GM10847 (cell line): ENCODE results near the gene DTNBP1.

ENCODE experiments used
- POLR2A ChIP-seq: IDR thresholded peaks from 2 replicates; pipeline ENCODE4 v1.6.1; 2011; ENCODE audit not compliant: insufficient read length; ENCODE audit errors: extremely low read depth

Gene DTNBP1

DNA sequence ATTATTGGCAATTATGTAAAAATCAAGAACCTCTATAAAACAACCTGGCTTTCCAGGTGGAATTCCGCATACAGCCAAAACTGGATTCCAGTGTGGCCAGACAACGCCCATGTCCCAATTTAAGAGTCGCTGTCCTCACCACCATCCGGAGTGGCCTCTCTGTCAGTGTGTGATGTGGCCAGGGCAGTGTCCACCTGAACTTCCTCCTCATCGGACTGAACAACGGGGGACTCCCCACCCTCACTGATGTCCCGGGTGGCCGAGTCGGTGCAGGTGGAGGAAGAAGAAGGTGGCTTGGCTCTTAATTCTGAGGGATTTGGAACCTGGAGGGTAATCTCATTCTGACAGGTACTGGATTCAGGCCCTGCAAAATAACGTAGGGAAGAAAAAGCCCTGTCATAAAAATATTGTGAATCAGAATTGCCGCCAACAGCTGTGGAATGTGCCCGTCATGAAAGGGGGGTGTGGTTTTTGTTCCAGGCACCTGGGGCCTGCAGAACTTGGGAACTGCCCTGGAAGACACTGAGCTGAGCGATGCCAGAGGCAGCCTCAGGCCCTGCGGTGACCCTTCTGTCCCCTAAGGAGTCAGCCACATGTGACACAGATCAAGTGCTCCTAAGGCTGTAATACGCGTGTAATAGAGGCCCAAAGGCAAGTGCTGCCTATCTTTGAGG is 139.8 kb downstream of the DTNBP1 start:
- TF ChIP-seq POLR2A: no peak

DNA sequence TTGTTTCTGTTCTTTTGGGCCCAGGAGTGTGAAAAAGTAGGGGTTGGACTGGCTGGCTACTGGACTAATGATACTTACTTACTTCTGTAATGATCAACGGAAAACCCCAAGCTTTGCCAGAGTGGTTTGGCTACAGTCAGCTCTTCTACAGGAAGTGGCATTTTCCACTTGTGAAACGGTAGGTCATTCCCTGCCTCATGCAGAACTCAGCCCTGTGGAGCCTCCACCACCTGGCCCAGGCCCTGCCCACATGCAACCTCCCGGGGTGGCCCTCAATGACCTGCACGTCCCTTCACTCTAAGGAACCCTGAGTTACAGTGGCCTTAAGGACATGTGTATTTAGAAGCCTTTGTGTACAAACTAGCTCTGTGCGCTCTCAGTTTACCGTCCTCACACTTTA is 140.4 kb downstream of the DTNBP1 start:
- no peak for TF ChIP-seq POLR2A

DNA sequence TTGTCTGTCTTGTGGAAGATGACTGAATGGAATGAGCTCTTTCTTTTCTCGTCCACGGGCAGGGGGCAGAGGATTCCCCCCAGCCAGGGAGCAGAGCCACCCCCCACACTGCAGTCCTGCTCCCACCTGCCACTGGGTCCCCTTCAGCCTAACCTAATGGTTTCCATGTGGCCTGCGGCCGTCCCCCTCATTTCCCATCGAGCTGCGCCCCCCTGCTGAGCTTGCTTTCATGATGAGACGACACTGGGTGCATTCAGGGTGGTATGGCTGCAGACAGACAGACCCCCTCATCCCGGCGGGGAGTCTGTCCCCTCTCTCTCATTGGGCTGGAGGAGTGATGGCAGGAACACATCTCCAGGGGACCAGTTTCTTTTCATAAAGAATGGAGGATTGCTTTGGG is 140.8 kb downstream of the DTNBP1 start:
- no peak for TF ChIP-seq POLR2A

DNA sequence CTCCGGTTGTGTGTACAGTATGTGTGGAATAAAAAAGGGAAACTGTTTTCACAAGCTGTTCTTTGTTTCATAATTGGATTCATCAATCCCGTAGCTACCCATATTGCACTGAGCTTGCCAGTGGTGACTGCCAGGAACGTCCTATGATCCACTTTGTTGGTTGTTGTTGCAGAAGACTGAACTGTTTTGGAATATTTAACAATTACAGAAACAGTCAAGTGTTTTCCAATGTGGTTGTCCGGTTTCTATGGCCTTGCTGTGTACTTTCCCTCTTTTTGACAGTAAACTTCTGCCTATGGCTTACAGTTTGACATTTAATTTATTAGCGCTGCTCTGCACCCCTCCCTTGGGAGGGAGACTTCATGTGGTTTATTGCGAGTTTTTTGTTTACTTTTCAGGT is 141.2 kb downstream of the DTNBP1 start:
- no peak for TF ChIP-seq POLR2A

DNA sequence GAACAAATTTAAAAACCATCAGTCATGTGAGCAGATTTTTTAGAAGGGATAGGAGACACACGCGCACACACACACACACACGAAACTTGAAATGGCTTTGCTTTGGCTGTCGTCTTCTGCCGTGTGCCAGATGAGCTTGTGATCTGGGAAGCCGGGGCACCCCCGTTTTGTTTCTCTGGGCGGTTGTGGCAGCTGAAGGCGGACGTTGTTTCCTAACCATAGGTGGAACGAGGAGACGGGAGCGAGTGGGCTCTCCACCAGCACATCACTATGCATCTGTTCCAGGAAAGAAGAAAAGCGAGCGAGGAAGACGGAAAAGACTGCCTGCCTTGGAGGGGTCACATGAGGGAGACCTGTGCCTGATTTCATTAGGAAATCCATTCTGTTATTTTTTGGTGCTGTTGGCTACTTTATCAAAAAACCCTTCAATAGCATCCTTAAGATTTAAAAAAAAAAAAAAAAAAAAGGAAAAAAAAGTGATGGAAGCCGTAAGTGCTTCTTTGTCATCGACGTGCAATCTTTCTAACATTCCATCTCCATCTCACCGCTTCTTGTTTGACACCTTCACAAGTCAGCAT is 142.1 kb downstream of the DTNBP1 start:
- no peak for TF ChIP-seq POLR2A

DNA sequence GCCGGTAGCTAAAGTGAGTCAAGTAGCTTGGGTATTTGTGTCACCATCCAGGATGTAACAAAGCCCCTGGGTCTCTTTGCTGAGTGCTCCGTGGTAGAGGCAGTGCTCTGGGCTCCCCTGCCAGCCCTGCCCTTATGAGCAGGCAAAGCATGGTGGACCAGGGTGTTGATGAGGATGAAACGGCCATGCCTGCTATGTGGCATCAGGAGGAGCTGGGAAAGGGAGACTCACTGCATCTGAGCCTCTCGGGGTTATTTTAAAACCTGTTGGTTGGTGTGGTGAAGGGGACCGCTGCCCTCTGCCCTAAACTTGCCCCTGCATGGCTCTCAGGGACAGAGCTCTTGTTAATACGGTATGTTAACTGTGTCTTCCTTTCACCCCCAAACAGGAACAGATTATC is 143.1 kb downstream of the DTNBP1 start:
- no peak for TF ChIP-seq POLR2A

DNA sequence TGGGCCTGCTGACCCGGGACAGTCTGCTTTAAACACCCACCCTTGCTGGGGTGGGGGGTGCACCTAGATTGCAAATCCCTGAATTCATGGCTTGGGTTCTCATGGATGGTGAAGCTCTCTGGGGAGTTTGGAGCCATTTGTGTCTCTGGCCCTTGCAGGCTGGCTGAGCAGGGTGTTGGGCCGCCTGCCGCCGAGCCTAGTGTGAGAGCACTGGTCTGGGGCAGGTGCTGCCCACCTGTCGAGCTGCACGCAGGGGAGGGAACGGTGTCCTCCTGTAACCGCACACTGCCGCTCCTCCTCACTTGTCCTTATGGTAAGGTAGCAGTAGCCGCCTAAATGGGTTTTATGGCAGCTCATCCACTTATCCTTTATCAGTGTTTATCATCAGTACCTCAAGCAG is 143.9 kb downstream of the DTNBP1 start:
- TF ChIP-seq POLR2A: no peak

DNA sequence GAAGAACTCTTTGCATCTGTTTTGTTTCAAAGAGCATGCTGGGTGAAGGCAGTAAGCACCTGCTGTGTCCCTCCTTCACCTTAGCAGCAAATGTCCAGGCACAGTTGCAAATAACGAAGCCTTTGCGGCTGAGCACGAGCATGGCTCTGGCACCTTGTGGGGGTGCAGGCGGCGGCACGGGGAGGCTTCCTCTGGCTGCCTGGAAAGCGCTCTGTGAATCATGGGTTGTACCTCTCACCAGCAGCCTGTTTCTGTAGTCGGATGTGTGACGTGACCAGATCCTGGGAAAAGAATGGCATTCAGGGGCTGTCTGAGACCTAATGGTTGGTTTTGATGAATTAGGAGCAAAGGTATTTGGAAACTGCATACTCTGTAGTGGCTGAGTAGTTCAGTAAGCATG is 144.8 kb downstream of the DTNBP1 start:
- TF ChIP-seq POLR2A: no peak

DNA sequence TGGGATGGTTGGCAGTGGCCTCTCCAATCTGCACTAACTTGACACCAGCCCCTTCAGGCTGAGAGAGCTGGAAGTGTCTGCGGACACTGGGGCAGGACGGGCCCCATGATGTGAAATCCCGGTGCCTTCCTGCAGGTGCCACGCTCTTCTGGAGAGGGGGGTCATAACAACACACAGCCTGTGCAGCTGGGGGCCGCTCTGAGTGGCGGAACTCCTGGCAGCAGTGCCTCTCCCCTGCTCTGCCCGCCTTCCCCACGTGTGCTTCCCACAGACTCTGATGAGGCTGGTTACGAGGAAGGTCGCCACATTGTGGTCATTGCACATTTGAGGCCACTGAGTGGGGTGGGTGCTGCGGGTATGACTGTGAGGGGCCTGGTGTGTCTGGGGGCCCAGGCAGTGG is 145.2 kb downstream of the DTNBP1 start:
- no peak for TF ChIP-seq POLR2A

DNA sequence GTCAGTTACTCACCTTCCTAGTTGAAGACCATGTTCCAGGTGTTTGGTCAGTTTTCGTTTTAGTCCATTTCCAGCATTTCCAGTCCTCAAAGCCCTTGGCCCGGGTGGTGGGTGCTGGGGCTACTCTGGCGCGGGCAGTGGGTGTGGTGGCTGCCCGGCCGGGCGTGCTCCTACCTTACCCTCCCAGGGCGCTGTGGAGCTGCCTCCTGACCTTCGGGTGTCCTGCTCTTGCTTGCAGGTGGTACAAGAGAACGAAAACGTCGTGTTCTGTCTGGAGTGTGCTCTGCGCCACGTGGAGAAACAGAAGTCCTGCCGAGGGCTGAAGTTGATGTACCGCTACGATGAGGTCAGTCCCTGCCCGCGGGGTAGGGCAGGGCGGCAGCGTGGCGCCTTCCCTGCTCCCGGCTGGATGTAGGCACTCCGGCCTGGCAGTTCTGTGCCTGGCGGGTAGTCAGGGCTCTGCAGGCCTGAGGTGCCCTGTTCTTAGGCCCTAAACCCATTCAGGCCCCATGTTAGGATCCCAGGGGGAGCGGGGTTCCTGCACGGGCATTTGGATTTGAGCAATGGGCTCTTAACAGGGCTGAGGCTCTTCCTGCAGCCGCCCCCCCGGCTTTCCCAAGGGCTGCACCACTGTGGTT is 145.8 kb downstream of the DTNBP1 start:
- no peak for TF ChIP-seq POLR2A

- TF ChIP-seq POLR2A: no peak
Observed at GRCh38 chr6:15516378-15516777, 146.4 kb downstream of the DTNBP1 start.

- TF ChIP-seq POLR2A: no peak
Observed at GRCh38 chr6:15515660-15516375, 147.0 kb downstream of the DTNBP1 start.

DNA sequence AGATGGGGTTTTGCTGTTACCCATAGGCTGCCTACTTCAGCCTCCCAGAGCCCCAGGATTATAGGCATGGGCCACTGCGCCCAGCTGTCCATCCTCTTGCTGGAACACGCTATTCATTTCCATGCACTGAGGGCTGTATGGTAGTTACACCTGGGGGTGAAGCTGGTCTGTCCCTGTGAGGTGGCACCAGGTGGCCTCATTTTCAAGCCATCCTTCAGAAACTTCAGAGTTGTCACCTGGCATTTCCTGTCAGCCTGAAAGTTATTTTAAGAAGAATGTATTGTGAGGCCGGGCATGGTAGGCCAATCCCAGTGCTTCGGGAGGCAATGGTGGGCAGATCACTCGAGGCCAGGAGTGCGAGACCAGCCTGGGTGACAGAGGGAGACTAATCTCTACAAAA is 147.6 kb downstream of the DTNBP1 start:
- TF ChIP-seq POLR2A: no peak

GRCh38 chr6:15513801-15514711 is 148.8 kb downstream of the DTNBP1 start:
- no peak for TF ChIP-seq POLR2A

GRCh38 chr6:15513131-15513771 is 149.6 kb downstream of the DTNBP1 start:
- no peak for TF ChIP-seq POLR2A

DNA sequence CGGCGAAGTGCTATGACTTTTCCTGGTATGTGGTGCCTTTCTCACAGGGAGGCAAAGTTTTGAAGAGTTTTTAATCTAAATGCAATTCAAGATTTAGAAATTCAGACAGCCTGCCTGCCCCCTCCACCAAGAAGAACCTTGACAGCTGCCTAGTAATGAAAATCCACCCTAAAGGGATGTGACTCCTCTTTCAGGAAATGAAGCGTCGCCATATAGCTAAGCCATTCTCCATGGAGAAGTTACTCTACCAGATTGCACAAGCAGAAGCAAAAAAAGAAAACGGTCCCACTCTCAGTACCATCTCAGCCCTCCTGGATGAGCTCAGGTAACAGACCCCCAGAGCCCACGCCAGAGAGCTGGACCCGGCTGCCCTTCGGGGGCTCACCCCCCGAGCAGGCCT is 150.1 kb downstream of the DTNBP1 start:
- TF ChIP-seq POLR2A: no peak
